ENCODE measurements around the gene VPS36. TPM values are rescaled to one million over a fixed set of nuclear protein-coding genes. Genes with fewer than 3 reads are reported as not detected.

The VPS36 gene
- total and polyA plus RNA-seq, 2 of the 8 experiments (the other 6 are each of a cell fraction or from before 2014, with no cell fraction given), result 14.1 to 19.8 TPM

DNA sequence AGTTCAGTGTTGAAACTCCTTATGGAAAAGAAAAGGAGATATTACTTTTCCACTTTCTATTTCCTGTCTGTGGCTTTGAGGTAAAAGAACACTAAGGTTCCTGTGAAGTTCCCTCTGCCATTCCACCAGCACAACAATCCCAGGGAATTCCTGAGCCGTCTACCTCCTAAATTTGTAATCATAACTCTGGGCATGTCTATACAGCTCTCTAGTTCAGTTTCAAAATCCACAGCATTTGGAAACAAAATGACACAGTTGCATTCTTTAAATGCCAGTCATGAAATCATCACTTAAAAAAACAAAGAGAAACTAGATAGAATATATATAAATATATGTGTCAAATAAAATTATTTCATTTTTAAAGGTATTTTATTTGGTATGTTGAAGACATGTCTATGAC lies 35.5 kb downstream of the VPS36 start (continued):
- TF ChIP-seq SP1 (IDR thresholded peaks at IDR 0.05; ENCODE audit: low read depth, low read length) (no peak), HDAC2 (IDR thresholded peaks at IDR 0.05; ENCODE audit: borderline replicate concordance in 1 of 2, low read depth in 2 of 2, low read length in 2 of 2) (no peak)

Data from H1 (cell line).